Anterior cingulate cortex (tissue), 58 donors: ENCODE measurements around the gene MCM10.
"Not testable (repeated sequence)": the region's sequence is repeated elsewhere in the genome, so short reads cannot be mapped to it uniquely, and the experiment has no call there.

Source experiments
- DNase-seq, 58 donors: peaks; one replicate each; lab custom pipeline; 2025; lab: John Stamatoyannopoulos, UW

MCM10 gene

DNA sequence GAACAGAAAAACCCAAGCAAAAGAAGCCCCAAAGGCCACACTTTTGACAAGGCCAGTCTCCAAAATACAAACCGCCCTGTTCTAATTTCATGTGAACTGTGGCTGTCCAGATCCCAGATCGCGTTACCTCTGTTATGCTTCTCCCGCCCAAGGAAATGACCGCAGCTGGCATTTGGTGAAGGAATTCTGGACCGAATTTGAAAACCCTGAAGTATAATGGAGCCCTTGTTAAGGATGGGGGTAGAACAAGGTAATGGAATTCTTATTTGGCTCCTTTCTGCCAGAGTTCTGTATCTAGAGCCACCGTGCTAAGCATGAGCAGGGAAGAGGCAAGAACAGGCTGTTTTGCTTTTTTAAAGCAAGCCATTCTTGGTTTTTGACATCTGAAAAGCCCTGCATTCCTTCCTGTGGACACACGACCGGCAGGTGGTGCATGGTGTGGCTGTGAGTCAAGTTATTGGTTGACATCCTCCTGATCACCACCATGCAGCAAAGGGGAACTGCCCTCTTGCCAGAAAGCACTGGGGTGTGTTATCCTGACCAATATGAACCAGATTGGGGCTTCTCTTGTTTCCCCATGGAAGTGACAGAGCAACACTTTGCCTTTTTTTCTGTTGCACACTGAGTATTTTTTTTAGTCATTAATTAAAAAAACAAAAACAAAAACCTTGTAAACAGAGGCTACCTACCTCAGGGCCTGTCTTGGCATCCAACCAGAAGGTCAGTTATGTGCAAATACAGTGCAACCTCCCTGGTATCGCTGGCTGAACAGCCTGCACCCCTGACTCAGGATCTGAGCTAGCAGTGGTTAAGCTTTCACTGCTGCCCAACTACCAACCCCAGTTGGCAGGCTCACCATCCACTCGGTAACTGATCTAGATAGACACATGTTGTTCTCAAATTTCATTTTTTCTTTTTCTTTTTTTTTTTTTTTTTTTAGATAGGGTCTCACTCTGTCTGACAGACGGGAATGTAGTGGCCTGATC lies 58.6 kb downstream of the MCM10 start:
- DNase-seq, result no peak

DNA sequence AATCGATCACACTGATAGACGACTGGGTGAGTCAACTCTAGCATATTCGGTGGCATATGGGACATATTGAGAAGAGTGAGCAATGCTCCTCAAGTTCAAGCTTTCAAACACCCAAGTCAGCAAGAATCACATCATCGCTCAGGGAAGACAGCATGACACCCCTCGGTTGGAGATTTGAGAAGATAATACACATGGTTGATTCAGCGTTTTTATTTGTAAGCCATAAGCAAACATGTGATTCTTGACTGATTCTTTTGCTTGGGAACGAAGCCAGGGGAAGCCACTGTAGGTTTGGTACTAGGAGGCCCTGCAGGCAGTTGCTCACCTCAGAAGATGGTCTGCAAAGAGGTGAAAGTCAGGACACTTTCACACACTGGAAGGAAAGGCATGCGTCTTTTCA lies 60.2 kb downstream of the MCM10 start:
- DNase-seq, result no peak

DNA sequence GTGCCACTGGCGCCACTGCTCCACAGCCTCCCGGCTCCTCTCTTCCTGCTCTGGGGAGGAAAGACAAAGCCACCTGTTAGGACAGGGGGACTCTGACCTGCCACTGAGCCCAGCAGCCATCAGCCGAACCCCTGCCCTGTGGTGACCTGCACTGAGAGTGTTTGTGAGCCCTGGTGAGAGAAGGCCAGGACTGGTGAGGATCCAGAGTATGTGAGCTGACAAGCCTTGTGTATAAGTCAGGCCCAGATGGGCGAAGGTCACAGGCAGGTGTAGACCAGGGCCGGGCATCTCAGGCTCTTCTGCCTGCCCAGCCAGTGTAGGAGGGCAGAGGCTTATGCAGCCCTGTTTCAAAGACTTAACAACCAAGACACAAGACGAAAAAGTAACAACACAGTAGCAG lies 60.8 kb downstream of the MCM10 start:
- no peak for DNase-seq

DNA sequence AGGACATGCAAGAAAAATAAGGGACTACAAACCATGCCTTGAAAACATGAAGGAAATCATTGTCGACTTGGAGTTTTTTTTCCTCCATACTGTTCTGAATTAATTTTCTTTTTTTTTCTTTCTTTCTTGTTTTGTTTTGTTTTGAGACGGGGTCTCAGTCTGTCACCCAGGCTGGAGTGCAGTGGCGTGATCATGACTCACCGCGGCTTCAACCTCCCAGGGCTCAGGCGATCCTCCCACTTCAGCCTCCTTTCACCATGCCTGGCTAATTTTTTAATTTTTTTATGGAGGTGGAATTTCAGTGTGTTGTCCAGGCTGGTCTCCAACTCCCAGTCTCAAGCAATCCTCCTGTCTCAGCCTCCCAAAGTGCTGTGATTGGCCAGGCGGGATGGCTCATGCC lies 61.2 kb downstream of the MCM10 start:
- no peak for DNase-seq

DNA sequence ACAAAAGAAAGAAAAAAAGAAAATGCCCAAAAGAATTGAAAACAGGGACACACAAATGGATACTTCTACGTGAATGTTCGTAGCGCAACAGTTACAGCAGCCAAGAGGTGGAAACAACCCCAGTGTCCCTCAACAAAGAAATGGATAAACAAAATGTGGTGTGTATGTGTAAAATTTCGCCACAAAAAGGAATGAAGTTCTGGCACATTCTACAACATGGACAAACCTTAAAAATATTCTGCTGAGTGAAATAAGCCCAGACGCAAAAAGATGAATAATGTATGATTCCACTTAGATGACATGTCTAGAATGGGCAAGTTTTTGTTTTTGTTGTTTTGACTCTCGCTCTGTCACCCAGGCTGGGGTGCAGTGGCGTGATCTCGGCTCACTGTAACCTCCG lies 61.9 kb downstream of the MCM10 start:
- DNase-seq, result no peak

DNA sequence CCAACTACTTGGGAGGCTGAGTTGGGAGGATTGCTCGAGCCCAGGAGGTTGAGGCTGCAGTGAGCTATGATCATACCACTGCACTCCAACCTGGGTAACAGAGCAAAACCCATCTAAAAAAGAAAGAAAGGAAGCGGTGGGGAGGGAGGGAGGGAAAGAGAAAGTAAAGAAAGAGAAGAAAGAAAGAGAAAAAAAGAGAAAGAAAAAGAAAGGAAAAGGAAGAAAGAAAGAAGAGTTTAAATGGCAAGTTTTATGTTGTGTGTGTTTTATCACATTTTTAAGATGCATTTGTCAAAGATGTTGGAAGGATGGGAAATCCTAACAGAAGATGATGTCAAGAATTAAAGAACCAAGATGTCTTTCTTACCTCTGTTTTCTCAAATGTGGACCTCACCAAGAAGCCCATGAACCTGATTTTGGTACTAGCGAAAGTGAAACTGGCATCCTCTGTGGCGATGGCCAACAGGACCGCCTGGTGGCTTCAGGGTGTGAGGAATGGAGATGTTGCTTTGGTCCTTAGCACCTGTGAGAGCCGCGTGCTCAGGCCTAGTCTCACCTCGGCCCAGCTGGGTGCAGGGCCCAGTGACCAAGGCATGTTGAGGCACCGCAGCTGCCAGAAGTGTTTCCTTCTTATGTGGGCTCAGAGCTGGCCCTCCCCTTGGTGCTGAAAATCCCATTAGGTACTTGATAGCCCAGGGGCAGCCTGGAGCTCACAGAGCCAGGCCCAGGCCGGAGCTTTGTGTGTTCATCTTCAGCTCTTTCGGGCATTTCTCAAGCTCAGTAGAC lies 63.0 kb downstream of the MCM10 start:
- DNase-seq, result no peak

DNA sequence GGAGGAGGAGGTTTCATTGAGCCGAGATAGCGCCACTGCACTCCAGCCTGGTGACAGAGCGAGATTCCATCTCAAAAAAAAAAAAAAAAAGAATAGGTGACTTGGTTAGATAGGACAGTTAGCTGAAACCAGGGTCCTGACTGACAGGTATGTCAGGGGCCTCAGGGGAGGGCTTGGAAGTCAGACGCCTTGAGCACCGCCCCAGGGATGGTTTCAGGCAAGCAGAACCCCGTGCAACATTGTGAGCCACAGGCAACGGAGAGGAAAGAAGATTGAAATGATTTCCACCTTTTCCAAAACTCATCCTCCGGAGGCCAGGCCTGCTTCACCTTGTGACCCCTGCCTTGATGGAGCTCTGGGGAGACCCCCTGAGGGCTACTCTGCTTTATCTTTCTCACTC lies 64.2 kb downstream of the MCM10 start:
- DNase-seq, result no peak

DNA sequence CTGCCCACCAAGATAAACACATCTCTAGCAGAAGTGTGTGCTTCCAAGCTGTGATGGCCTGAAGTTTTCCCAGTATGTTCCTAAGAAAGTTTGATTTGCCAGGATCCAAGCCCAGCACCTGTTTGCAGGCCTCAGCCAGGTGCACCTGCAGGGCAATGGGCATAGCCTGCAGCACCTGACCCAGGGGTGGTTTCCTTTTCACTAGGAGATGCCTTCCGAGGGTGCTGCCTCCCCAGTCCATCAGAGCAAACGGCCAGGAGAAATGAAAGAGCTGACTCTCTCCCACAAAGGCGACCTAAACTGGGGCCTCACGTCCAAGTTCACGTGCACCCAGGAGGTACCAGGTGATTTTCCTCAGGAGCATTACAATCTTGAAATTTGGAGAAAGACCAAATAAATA lies 65.7 kb downstream of the MCM10 start:
- peak in 1 of 58 donors; percentile 3 for DNase-seq

DNA sequence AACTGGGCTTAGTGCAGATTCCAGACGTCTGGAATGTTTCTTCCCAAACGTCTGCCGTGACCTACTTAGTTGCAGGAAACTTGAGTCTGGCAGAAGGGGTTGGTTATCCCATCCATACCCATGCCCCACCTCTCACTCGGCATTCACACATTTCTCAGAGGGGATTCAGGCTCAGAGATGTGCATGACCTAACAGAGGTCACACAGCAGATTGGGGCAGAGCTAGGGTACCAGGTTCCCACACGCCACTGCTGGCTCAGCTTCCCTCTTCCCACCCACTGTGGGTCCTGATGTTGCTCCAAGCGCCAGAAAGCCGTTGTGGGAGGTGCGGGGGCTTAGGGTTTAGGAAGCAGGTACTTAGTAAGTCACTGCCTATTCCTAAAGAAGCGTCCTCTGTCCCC lies 69.8 kb downstream of the MCM10 start:
- no peak for DNase-seq

DNA sequence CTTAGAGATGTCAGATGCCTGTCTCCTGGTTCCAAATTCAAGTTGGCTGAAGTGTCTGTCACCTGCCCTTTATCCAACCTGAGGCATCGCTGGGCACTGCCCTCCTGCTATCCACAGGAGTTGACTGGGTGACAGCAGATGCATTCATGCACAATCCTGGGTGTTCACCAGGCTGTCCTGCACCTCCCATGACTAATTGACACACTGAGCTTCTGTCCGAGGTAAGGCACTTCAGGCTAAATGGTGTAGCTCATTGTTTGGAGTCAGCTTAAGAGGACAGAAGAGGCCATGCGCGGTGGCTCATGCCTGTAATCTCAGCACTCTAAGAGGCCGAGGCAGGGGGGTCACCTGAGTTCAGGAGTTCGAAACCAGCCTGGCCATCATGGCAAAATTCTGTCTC lies 70.5 kb downstream of the MCM10 start:
- DNase-seq, result no peak

DNA sequence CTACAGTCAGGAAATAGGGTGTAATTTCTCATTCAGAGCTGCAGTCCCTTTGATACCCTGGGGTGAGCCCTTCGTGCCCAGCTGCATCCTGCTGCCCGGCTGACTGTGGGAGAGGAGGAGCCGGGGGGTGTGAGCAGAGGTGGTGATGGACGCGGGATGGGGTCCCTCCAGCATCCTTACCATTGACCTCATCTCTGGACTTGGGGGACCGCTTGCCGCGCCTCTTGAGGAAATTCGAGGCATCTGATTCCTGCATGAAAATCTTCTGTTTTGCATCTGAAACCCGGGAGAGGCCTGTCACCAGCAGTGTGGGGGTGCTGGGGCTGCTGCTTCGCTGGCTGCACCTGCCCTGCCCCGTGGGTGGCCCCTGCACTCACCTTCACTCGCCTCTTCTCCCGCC lies 72.0 kb downstream of the MCM10 start:
- DNase-seq, result no peak

DNA sequence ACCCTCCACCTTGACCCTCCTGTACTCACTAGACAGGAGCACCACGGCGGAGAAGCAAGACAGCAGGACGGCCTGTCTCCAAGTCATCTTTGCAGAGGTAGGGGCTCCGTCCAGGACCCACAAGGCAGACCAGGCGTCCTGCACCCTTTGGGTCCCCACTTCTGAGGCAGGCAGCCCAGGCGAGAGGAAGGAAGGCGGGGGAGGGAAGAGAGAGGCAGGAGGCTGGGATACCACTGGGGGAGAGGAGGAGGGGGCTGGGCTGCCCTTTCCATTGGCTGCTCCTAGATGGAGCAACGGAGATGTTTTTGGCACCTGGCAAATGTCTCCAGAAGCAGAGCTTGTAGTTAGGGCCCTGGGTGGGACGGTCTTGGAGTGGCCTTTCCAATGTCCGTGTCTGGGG lies 72.8 kb downstream of the MCM10 start, which contains the start of gene UCMA:
TSS of gene UCMA (minus strand) at position 203 of the 400 bp plus-strand sequence. CDS start at position 87, 116 bp downstream.
- DNase-seq, result no peak

DNA sequence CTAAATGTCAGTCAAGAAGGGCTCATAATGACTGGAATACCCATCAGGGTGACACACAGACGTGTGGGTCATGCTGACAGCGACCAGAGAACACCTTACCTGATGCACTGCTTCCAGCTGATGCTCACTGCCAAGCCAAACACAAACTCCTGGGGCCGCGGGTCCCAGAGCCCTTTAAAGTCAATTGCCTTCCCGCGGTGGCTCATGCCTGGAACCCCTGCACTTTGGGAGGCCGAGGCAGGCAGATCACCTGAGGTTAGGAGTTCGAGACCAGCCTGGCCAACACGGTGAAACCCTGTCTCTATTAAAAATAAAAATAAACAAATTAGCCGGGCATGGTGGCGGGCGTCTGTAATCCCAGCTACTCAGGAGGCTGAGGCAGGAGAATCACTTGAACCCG lies 73.4 kb downstream of the MCM10 start:
- not testable (repeated sequence) for DNase-seq

DNA sequence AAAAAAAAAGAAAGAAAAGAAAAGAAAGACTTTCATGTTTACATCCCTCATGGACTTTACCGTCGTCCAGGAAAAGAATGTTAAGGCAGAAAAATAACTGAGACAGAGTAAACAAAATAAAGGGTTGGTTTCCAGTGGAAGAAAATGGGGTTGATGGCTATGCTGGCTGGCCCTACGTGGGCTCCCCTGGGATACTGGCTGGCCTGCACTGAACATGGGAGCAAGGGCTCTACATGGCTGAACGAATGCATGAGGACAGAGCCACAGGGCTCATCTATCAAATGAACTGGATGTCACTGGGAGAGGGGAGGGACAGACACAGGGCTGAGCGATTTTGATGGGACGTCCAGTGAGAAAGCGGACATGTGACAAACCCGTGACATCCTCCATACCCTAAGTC lies 75.3 kb downstream of the MCM10 start:
- no peak for DNase-seq

DNA sequence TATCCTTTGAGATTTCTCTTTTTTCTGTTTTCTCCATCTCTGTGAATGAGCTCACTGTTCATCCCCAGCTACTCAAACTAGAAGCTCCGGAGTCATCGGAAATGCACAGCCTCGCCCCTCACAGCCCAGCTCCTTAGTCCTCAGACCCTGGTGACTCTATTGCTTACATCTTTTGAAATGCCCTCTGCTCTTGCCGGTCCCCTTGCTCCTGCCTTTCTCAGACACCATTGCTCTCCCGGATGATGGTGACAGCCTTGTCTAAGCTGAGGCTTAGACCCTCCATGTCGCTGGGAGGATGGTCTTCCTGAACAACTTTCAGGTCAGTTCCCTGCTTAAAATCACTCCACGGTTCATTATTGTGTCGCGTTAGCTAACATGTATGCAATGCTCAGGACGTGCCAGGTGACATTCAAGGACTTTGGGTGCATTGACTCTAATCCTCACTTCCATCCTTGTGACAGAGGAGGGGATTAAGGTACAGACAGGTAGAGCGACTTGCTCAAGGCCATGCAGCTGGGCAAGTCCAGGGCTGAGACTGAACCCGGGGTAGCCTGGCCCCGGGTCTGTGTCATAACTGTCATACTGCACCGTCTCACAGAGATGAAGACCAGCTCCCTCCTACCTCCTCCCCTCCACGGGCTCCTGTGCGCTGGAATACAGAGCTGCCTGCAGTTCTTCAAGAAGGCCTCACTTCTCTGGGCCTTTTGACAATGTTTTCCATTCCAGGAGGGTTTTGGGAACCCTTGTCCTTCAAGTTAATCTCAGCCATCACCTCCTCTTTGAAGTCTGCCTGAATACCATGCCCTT lies 77.1 kb downstream of the MCM10 start:
- no peak for DNase-seq

DNA sequence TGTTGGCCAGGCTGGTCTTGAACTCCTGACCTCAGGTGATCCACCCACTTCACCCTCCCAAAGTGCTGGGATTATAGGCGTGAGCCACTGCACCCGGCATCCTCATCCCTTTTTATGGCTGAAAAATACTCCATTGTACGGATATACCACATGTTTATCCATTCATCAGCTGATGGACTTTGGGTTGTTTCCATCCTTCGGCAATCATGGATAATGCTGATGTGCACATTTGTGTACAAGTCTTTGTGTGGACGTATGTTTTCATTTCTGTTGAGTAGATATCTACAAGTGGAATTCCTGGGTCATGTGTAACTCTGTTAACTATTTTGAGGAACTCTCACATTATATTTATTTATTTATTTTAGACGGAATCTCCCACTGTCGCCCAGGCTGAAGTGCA lies 78.6 kb downstream of the MCM10 start:
- DNase-seq, result no peak

DNA sequence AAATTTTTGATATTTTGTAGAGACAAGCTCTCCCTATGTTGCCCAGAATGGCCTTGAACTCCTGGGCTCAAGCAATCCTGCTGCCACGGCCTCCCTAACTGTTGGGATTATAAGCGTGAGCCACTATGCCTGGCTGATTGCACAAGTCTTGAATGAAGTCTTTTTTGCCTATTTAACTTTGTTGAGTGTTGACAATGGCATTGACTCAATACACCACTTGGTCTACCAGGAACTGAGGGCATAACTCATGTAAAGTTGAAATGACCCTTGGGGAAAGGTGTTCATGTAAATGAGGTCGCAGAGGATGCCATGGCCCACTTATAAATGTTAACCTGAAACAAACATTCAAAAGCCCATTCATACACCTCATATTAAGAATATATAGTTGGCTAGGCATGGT lies 80.3 kb downstream of the MCM10 start:
- no peak for DNase-seq

DNA sequence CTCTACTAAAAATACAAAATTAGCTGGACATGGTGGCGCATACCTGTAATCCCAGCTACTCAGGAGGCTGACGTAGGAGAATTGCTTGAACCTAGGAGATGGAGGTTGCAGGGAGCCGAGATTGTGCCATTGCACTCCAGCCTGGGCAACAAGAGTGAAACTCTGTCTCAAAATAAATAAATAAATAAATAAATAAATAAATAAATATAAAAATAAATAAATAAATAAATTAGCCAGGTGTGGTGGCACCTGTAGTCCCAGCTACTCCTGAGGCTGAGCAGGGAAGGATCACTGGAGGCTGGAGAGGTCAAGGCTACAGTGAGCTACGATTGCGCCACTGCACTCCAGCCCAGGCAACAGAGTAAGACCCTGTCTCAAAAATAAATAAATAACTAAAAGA lies 80.9 kb downstream of the MCM10 start:
- DNase-seq, result not testable (repeated sequence)

DNA sequence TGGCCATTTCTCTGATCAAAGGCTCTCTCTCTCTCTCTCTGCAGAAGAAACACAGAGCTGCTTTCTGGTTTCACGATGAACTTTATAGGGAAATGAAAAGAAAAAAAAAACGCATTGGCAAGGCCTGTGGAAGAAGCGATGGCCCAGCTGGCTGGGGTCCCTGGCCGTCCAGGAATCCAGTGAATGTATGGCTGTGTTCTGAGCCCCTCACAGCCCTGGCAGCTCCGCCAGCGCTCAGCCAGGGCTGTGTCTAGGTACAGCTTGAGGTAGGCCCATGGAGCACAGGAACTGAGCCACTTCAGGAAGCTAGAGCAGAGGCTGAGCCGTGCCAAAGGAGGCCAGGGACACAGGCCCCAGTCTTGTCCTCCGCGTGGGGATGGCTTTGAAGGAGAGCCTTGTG lies 85.9 kb downstream of the MCM10 start:
- no peak for DNase-seq

DNA sequence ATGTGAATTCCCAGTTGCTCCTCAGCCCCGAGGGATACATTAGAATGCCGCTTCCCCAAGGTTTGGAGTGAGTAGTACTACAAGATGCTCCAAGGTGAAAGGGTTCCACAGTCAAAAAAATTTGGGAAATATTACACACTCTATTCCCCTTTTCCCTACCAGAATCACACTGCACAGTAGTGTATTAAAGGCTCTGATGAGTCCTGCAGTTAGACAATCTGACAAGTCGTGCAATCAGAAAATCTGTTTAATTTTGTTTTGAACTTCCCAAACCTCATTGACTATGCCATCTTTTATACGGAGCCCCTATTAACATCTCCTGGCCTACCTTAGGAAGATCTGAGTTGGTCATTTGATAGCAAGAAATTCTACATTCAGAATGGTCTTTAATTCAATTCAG lies 86.4 kb downstream of the MCM10 start:
- no peak for DNase-seq

DNA sequence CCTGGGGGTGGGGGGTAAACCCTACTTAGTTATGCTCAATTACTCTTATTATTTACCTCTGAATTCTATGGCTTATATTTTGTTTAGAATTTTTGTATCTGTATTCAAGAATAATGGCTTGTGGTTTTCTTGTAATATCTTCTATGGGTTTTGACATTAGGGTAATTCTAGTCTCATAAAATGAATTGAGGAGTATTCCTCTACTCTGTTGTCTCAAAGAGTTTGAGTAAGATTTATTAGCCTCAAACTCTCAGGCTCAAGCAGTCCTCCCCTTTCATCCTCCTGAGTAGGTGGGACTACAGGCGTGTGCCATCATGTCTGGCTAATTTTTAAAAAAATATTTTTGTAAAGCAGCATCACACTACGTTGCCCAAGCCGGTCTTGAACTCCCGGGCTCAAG lies 92.4 kb downstream of the MCM10 start:
- DNase-seq, result no peak
